NB4 (cell line): Measurements from ENCODE around the gene UFC1.

Experiments
- MYC ChIP-seq: IDR thresholded peaks from 2 replicates; pipeline ENCODE4 v1.6.1; 2011; ENCODE audit warnings: low read depth, low read length
- POLR2A ChIP-seq: IDR thresholded peaks from 2 replicates; pipeline ENCODE4 v1.6.1; 2011; ENCODE audit warnings: mild to moderate bottlenecking; ENCODE audit not compliant: insufficient read length; ENCODE audit errors: extremely low read depth
- TF ChIP-seq, protein P1 (sequence below): IDR thresholded peaks from one replicate; pipeline ENCODE4 v1.5.1; 2012; ENCODE audit warnings: low read depth, low read length
- TF ChIP-seq, protein P2 (sequence below): IDR thresholded peaks from 2 replicates; pipeline ENCODE4 v1.6.1; 2011; ENCODE audit warnings: low read depth, low read length

GRCh38 chr1:161177936-161178244 lies 24.1 kb downstream of the UFC1 start:
- TF ChIP-seq, protein P1, sequence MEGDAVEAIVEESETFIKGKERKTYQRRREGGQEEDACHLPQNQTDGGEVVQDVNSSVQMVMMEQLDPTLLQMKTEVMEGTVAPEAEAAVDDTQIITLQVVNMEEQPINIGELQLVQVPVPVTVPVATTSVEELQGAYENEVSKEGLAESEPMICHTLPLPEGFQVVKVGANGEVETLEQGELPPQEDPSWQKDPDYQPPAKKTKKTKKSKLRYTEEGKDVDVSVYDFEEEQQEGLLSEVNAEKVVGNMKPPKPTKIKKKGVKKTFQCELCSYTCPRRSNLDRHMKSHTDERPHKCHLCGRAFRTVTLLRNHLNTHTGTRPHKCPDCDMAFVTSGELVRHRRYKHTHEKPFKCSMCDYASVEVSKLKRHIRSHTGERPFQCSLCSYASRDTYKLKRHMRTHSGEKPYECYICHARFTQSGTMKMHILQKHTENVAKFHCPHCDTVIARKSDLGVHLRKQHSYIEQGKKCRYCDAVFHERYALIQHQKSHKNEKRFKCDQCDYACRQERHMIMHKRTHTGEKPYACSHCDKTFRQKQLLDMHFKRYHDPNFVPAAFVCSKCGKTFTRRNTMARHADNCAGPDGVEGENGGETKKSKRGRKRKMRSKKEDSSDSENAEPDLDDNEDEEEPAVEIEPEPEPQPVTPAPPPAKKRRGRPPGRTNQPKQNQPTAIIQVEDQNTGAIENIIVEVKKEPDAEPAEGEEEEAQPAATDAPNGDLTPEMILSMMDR: no peak
- no peak for TF ChIP-seq POLR2A
- TF ChIP-seq, protein P2, sequence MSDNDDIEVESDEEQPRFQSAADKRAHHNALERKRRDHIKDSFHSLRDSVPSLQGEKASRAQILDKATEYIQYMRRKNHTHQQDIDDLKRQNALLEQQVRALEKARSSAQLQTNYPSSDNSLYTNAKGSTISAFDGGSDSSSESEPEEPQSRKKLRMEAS: no peak
- TF ChIP-seq MYC: no peak
